Epithelial cell of proximal tubule (primary cell): ENCODE measurements around the gene TIMM17B. TPM values are rescaled to one million over a fixed set of nuclear protein-coding genes. Genes with fewer than 3 reads are reported as not detected.
A peak's percentile ranks its signal among the peaks of the same experiment; 100 is the strongest.

Source experiments
- DNase-seq: peaks from one replicate; pipeline ENCODE4 v3.0.0-alpha.2; 2011; ENCODE audit warnings: low read depth
- H3K4me3 ChIP-seq: 2 replicates; pipeline ENCODE4 v1.5.1; 2011; ENCODE audit warnings: low read depth, mild to moderate bottlenecking, low read length
- CTCF ChIP-seq: conservative IDR thresholded peaks from 2 replicates; pipeline ENCODE4 v1.5.1; 2012; ENCODE audit warnings: low read depth, mild to moderate bottlenecking, low read length
- total RNA-seq: library from RNA; depleted of rRNA; stranded (reverse); fragments of >200 nt; gene quantifications from 2 replicates; pipeline ENCODE4 v1.2.3, GENCODE V29; 2015

TIMM17B gene
- total RNA-seq, 1 donor from 2014 or later: 104 TPM

GRCh38 chrX:48927123-48927522 is 29.6 kb upstream of the TIMM17B start:
- no peak for DNase-seq
- no peak for TF ChIP-seq CTCF
- H3K4me3 ChIP-seq: no peak overlapping the region

GRCh38 chrX:48924270-48924669 is 26.7 kb upstream of the TIMM17B start:
- no peak for DNase-seq
- no peak overlapping the region for H3K4me3 ChIP-seq
- TF ChIP-seq CTCF: no peak

GRCh38 chrX:48923771-48924170 is 26.2 kb upstream of the TIMM17B start:
- H3K4me3 ChIP-seq: no peak overlapping the region
- TF ChIP-seq CTCF: no peak
- no peak for DNase-seq

GRCh38 chrX:48920718-48921104 is 23.1 kb upstream of the TIMM17B start:
- DNase-seq: no peak

GRCh38 chrX:48919947-48920717 is 22.6 kb upstream of the TIMM17B start:
- DNase-seq: no peak
- no peak overlapping the region for H3K4me3 ChIP-seq
- TF ChIP-seq CTCF: no peak

More at GRCh38 chrX:48920718-48921104, 23.1 kb upstream of the TIMM17B start:
- no peak overlapping the region for H3K4me3 ChIP-seq
- no peak for TF ChIP-seq CTCF

- TF ChIP-seq CTCF: no peak
- peak overlapping the region; percentile 78 for H3K4me3 ChIP-seq
- no peak for DNase-seq
Measured at GRCh38 chrX:48919360-48919841, 21.8 kb upstream of the TIMM17B start.
